ENCODE measurements around the gene PKDREJ. TPM values are rescaled to one million over a fixed set of nuclear protein-coding genes. Genes with fewer than 3 reads are reported as not detected.

Gene PKDREJ
- polyA plus RNA-seq, 1 donor (not counting 4 experiments of a cell fraction or from before 2014, with no cell fraction given): 0.01 TPM

GRCh38 chr22:46293577-46294260, 30.6 kb upstream of the PKDREJ start:
- Histone ChIP-seq H4K20me1 (ENCODE audit: control insufficient read depth, extremely low read depth, insufficient read depth, low read length) (no peaks in the 10 kb centered on the region), H3K36me3 (ENCODE audit: control insufficient read depth in 2 of 2, extremely low read depth in 1 of 2, insufficient read depth in 2 of 2, low read length in 2 of 2) (peaks cover 6 to 8% of the 10 kb centered on the region in 2 experiments), H3K4me1 (ENCODE audit: control insufficient read depth, extremely low read depth, insufficient read depth, low read length) (peaks cover 20% of the 10 kb centered on the region), H3K4me2 (ENCODE audit: control insufficient read depth, extremely low read depth, insufficient read depth, low read depth, low read length) (no peak overlapping the region), H3K27me3 (ENCODE audit: control insufficient read depth, extremely low read depth, insufficient read depth, low read length) (peaks cover 4% of the 10 kb centered on the region), H3K9me3 (ENCODE audit: control insufficient read depth, low read depth, low read length) (no peaks in the 10 kb centered on the region), H3K9ac (ENCODE audit: control insufficient read depth, extremely low read depth, insufficient read depth, low read length) (no peak overlapping the region), H3K27ac (ENCODE audit: control insufficient read depth, insufficient read depth, low read length) (no peak overlapping the region), H3K9me1 (ENCODE audit: control insufficient read depth, extremely low read depth, insufficient read depth, low read length) (no peaks in the 10 kb centered on the region), H2AFZ (ENCODE audit: control insufficient read depth, low read length) (no peak overlapping the region), H3K79me2 (ENCODE audit: control insufficient read depth, insufficient read depth, low read length) (peaks cover 14% of the 10 kb centered on the region), H3K4me3 (ENCODE audit: control insufficient read depth in 2 of 3, extremely low read depth in 1 of 3, insufficient read depth in 2 of 3, low read depth in 1 of 3, low read length in 3 of 3) (no peak overlapping the region)
- FAIRE-seq (no peak), DNase-seq (ENCODE audit: low read depth, low spot score) (no peak)
- no peak for TF ChIP-seq CTCF (optimal IDR thresholded peaks at IDR 0.05 in 1 of 3, IDR thresholded peaks at IDR 0.05 in 1 of 3, conservative IDR thresholded peaks at IDR 0.05 in 1 of 3; ENCODE audit: extremely low read depth in 1 of 3, insufficient read depth in 2 of 3, low read length in 3 of 3)
- no peak for TF ChIP-seq EZH2 (IDR thresholded peaks at IDR 0.05; ENCODE audit: low read length)
- dilution Hi-C loops (cut with MboI; ENCODE audit: extremely low pct_ligation_motif_present, low sequenced_read_pairs): no loop called here

- dilution Hi-C loops (cut with MboI; ENCODE audit: extremely low pct_ligation_motif_present, low sequenced_read_pairs): no loop called here
- no peak for FAIRE-seq
- peaks cover 3 to 8% of the 10 kb centered on the region in 2 experiments for H3K36me3 ChIP-seq (ENCODE audit: control insufficient read depth in 2 of 2, extremely low read depth in 1 of 2, insufficient read depth in 2 of 2, low read length in 2 of 2)
These were observed 29.6 kb upstream of the PKDREJ start for GRCh38 chr22:46292732-46293131.

More at GRCh38 chr22:46292732-46293131, 29.6 kb upstream of the PKDREJ start:
- Histone ChIP-seq H3K4me2 (ENCODE audit: control insufficient read depth, extremely low read depth, insufficient read depth, low read depth, low read length) (no peak overlapping the region), H3K9ac (ENCODE audit: control insufficient read depth, extremely low read depth, insufficient read depth, low read length) (no peak overlapping the region), H3K79me2 (ENCODE audit: control insufficient read depth, insufficient read depth, low read length) (peaks cover 8% of the 10 kb centered on the region), H4K20me1 (ENCODE audit: control insufficient read depth, extremely low read depth, insufficient read depth, low read length) (no peaks in the 10 kb centered on the region), H3K4me1 (ENCODE audit: control insufficient read depth, extremely low read depth, insufficient read depth, low read length) (peaks cover 17% of the 10 kb centered on the region), H3K9me3 (ENCODE audit: control insufficient read depth, low read depth, low read length) (no peaks in the 10 kb centered on the region), H3K27ac (ENCODE audit: control insufficient read depth, insufficient read depth, low read length) (no peak overlapping the region), H3K9me1 (ENCODE audit: control insufficient read depth, extremely low read depth, insufficient read depth, low read length) (no peaks in the 10 kb centered on the region), H3K4me3 (ENCODE audit: control insufficient read depth in 2 of 3, extremely low read depth in 1 of 3, insufficient read depth in 2 of 3, low read depth in 1 of 3, low read length in 3 of 3) (no peak overlapping the region), H2AFZ (ENCODE audit: control insufficient read depth, low read length) (no peak overlapping the region), H3K27me3 (ENCODE audit: control insufficient read depth, extremely low read depth, insufficient read depth, low read length) (peaks cover 4% of the 10 kb centered on the region)
- TF ChIP-seq CTCF (optimal IDR thresholded peaks at IDR 0.05 in 1 of 3, IDR thresholded peaks at IDR 0.05 in 1 of 3, conservative IDR thresholded peaks at IDR 0.05 in 1 of 3; ENCODE audit: extremely low read depth in 1 of 3, insufficient read depth in 2 of 3, low read length in 3 of 3) (no peak), EZH2 (IDR thresholded peaks at IDR 0.05; ENCODE audit: low read length) (no peak)
- DNase-seq (ENCODE audit: low read depth, low spot score): no peak

All from keratinocyte (primary cell).